MM.1S (cell line): ENCODE data around the gene PGLYRP3.

Experiments
- CTCF ChIP-seq: fragments of 300-600 bp; sonication (generic); IDR thresholded peaks from 2 replicates; pipeline ENCODE4 v1.5.1; 2016; ENCODE audit warnings: antibody characterized with exemption, low read length, mixed read lengths
- EZH2 ChIP-seq: fragments of 300-600 bp; sonication (generic); optimal IDR thresholded peaks from 2 replicates; pipeline ENCODE3; 2017; ENCODE audit warnings: low read depth, mild to moderate bottlenecking, antibody characterized with exemption, low read length, mixed read lengths

- TF ChIP-seq CTCF: peak; percentile 22; the same call in 1 of the 2 replicates
- TF ChIP-seq EZH2: no peak
Observed at GRCh38 chr1:153265457-153265856, 47.3 kb downstream of the PGLYRP3 start.
